Measurements from ENCODE around the gene AP2B1. TPM values are rescaled to one million over a fixed set of nuclear protein-coding genes. Genes with fewer than 3 reads are reported as not detected.

AP2B1 gene
- total RNA-seq, 2 donors from 2014 or later: 255 to 258 TPM

GRCh38 chr17:35554668-35555067 lies 32.5 kb upstream of the AP2B1 start:
- H3K27me3 Mint-ChIP-seq (ENCODE audit: insufficient read depth): peaks cover 20% of the 10 kb centered on the region
- H3K36me3 Mint-ChIP-seq (ENCODE audit: low read depth): no peaks in the 10 kb centered on the region
- WGBS, 2 experiments (ENCODE audit: insufficient coverage in 1 of 2, insufficient read length in 1 of 2): 84 to 92% methylated on average over 4 to 5 of the region's 5 CpGs
- DNase-seq: no peak
- Histone ChIP-seq H3K9ac (ENCODE audit: extremely low read depth, low read length, poor library complexity, severe bottlenecking) (no peak overlapping the region), H3K9me3 (ENCODE audit: control insufficient read depth, low read length) (no peaks in the 10 kb centered on the region), H3K27me3 (ENCODE audit: control insufficient read depth, insufficient read depth, low read length, poor library complexity, severe bottlenecking) (peaks cover 5% of the 10 kb centered on the region), H3K27ac (ENCODE audit: low read depth, low read length) (no peak overlapping the region), H3K36me3 (ENCODE audit: control insufficient read depth, insufficient read depth, low read length) (no peaks in the 10 kb centered on the region), H3K4me3 (ENCODE audit: low read length) (no peak overlapping the region), H3K4me1 (ENCODE audit: control insufficient read depth, insufficient read depth, low read length) (no peaks in the 10 kb centered on the region)
- no peak overlapping the region for H3K27ac Mint-ChIP-seq
- no peak overlapping the region for H3K4me3 Mint-ChIP-seq
- peaks cover 1% of the 10 kb centered on the region for H3K4me1 Mint-ChIP-seq
- H3K9me3 Mint-ChIP-seq: no peaks in the 10 kb centered on the region
- TF ChIP-seq CTCF (conservative IDR thresholded peaks at IDR 0.05): no peak

- Histone ChIP-seq H3K4me1 (ENCODE audit: control insufficient read depth, insufficient read depth, low read length) (no peaks in the 10 kb centered on the region), H3K27me3 (ENCODE audit: control insufficient read depth, insufficient read depth, low read length, poor library complexity, severe bottlenecking) (peaks cover 11% of the 10 kb centered on the region), H3K9me3 (ENCODE audit: control insufficient read depth, low read length) (no peaks in the 10 kb centered on the region), H3K36me3 (ENCODE audit: control insufficient read depth, insufficient read depth, low read length) (no peaks in the 10 kb centered on the region), H3K27ac (ENCODE audit: low read depth, low read length) (no peak overlapping the region), H3K9ac (ENCODE audit: extremely low read depth, low read length, poor library complexity, severe bottlenecking) (no peak overlapping the region), H3K4me3 (ENCODE audit: low read length) (no peak overlapping the region)
- Mint-ChIP-seq H3K36me3 (ENCODE audit: low read depth) (no peaks in the 10 kb centered on the region), H3K27ac (no peak overlapping the region), H3K4me1 (peaks cover 1% of the 10 kb centered on the region), H3K9me3 (no peaks in the 10 kb centered on the region), H3K27me3 (ENCODE audit: insufficient read depth) (peaks cover 14% of the 10 kb centered on the region), H3K4me3 (no peak overlapping the region)
- WGBS, 2 experiments (ENCODE audit: insufficient coverage in 1 of 2, insufficient read length in 1 of 2): 82 to 91% methylated on average over 2 to 3 of the region's 5 CpGs
- DNase-seq: no peak
- peak; percentile 51 for TF ChIP-seq CTCF (conservative IDR thresholded peaks at IDR 0.05)
Observed at GRCh38 chr17:35555691-35556090, 31.4 kb upstream of the AP2B1 start.

DNA sequence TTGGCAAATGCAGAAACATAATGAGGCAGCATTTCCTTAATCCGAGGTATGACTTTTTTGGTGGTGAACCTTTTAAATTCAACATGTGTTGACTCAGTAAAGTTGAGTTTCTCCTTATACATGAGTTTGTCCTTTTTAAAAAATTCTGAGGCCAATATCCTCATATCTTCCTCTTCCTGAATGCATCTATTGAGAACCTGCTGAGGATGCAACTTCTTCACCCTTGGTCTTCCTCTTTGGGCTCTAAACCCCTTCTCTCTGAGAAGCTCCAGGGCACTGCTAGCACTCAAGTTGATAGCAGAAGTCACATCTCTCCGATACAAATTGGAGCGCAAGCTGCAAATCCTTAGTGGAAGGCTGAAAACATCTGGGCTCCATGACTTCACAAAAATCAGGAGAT lies 29.8 kb upstream of the AP2B1 start:
- H3K27me3 ChIP-seq (ENCODE audit: control insufficient read depth, insufficient read depth, low read length, poor library complexity, severe bottlenecking): peaks cover 11% of the 10 kb centered on the region
- H3K9ac ChIP-seq (ENCODE audit: extremely low read depth, low read length, poor library complexity, severe bottlenecking): no peak overlapping the region
- DNase-seq: no peak
- H3K4me1 ChIP-seq (ENCODE audit: control insufficient read depth, insufficient read depth, low read length): no peaks in the 10 kb centered on the region
- H3K4me3 ChIP-seq (ENCODE audit: low read length): no peak overlapping the region
- H3K27me3 Mint-ChIP-seq (ENCODE audit: insufficient read depth): peaks cover 14% of the 10 kb centered on the region
- H3K36me3 ChIP-seq (ENCODE audit: control insufficient read depth, insufficient read depth, low read length): no peaks in the 10 kb centered on the region
- H3K4me3 Mint-ChIP-seq: no peak overlapping the region
- no peaks in the 10 kb centered on the region for H3K9me3 ChIP-seq (ENCODE audit: control insufficient read depth, low read length)
- H3K4me1 Mint-ChIP-seq: peaks cover 1% of the 10 kb centered on the region
- WGBS, 2 experiments (ENCODE audit: insufficient coverage in 1 of 2, insufficient read length in 1 of 2): 88 to 93% methylated on average over 2 to 3 of the region's 3 CpGs
- no peaks in the 10 kb centered on the region for H3K36me3 Mint-ChIP-seq (ENCODE audit: low read depth)
- H3K9me3 Mint-ChIP-seq: no peaks in the 10 kb centered on the region
- no peak overlapping the region for H3K27ac Mint-ChIP-seq
- H3K27ac ChIP-seq (ENCODE audit: low read depth, low read length): no peak overlapping the region
- no peak for TF ChIP-seq CTCF (conservative IDR thresholded peaks at IDR 0.05)
